ENCODE measurements around the gene EFHD2.
A peak's percentile ranks its signal among the peaks of the same experiment; 100 is the strongest.
"Not testable (repeated sequence)": the region's sequence is repeated elsewhere in the genome, so short reads cannot be mapped to it uniquely, and the experiment has no call there.

Gene EFHD2

DNA sequence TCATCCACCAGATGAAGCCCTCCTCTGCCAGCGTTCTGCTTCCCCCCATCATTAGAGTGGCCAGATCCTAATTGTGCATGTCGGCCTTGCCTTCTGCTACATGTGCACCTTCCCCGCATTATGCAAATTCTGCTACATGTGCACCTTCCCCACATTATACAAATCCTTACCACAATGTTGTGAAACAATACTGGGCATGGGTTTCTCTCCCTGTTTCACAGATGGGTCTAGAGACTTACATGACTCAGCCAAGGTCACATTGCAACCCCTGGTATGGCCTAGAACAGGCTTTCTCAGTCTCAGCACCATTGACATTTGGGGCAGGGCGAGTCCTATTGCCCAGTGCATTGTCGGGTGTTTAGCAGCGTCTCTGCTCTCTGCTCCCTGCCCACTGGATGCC is 45.8 kb downstream of the EFHD2 start:
- DNase-seq (ENCODE audit: low read depth), result peak; percentile 90
- no peak overlapping the region for H3K4me3 ChIP-seq (ENCODE audit: low read depth, low read length)
- TF ChIP-seq MYC (IDR thresholded peaks at IDR 0.05; ENCODE audit: low read depth, low read length) (peak; percentile 52; the same call in 1 of the 2 replicates), POLR2A (IDR thresholded peaks at IDR 0.05; ENCODE audit: extremely low read depth, insufficient read length) (no peak)
- TF ChIP-seq, protein P1, sequence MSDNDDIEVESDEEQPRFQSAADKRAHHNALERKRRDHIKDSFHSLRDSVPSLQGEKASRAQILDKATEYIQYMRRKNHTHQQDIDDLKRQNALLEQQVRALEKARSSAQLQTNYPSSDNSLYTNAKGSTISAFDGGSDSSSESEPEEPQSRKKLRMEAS (IDR thresholded peaks at IDR 0.05; ENCODE audit: low read depth, low read length), result peak; percentile 67

DNA sequence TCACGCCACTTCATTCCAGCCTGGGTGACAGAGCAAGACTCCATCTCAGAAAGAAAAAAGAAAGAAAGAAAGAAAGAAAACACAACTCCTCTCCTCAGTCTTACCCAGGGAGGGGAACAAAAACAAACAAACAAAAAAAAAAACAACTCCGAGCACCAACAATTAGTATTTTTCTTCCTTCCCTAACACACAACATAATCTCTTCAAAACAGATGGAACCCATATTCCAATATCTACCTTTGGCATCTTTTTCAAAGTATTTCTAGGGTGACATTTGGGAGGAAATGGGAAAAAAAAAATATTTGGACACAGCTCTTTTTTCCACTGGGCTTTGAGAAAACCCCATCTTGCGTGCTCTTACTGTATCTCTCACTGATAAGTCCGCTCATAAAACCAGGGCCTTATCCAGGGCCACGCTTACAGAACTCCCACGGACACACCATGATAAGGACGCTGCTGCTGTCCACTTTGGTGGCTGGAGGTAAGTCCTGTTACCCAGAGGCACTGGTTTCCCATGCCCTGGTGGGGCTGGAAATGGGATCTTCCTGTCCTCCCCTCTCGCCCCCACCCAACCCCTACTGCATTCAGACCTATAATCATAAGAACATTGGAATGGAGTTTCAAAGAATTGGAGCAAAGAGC is 46.7 kb downstream of the EFHD2 start, which contains the start of gene CELA2A:
CELA2A (plus strand) TSS at position 420 of the 642 bp plus-strand sequence; CDS start at position 442, 22 bp downstream.
- TF ChIP-seq, protein P1 (IDR thresholded peaks at IDR 0.05; ENCODE audit: low read depth, low read length), result no peak
- TF ChIP-seq MYC (IDR thresholded peaks at IDR 0.05; ENCODE audit: low read depth, low read length) (no peak), POLR2A (IDR thresholded peaks at IDR 0.05; ENCODE audit: extremely low read depth, insufficient read length) (no peak)
- DNase-seq (ENCODE audit: low read depth), result no peak
- H3K4me3 ChIP-seq (ENCODE audit: low read depth, low read length), result no peak within 1 kb of the TSS

DNA sequence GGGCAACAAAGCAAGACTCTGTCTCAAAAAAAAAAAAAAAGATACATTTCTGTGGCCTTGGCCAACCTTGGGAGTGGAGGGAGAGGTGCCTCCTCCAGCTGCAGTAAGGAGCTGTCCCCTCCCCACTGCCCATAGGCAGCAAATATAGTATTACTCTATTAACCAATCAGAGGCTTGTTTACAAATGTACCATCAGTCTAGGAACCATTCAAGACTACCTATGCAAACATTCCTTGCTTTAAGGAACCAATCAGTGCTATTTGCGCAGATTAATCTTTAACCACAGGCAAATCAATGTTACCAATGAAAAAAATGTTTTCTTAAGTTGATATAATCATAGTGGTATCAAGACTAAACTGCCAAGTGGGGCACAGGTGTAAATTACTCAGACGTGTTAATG is 47.9 kb downstream of the EFHD2 start:
- DNase-seq (ENCODE audit: low read depth), result no peak
- no peak overlapping the region for H3K4me3 ChIP-seq (ENCODE audit: low read depth, low read length)
- no peak for TF ChIP-seq POLR2A (IDR thresholded peaks at IDR 0.05; ENCODE audit: extremely low read depth, insufficient read length)
- TF ChIP-seq, protein P2, sequence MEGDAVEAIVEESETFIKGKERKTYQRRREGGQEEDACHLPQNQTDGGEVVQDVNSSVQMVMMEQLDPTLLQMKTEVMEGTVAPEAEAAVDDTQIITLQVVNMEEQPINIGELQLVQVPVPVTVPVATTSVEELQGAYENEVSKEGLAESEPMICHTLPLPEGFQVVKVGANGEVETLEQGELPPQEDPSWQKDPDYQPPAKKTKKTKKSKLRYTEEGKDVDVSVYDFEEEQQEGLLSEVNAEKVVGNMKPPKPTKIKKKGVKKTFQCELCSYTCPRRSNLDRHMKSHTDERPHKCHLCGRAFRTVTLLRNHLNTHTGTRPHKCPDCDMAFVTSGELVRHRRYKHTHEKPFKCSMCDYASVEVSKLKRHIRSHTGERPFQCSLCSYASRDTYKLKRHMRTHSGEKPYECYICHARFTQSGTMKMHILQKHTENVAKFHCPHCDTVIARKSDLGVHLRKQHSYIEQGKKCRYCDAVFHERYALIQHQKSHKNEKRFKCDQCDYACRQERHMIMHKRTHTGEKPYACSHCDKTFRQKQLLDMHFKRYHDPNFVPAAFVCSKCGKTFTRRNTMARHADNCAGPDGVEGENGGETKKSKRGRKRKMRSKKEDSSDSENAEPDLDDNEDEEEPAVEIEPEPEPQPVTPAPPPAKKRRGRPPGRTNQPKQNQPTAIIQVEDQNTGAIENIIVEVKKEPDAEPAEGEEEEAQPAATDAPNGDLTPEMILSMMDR (IDR thresholded peaks at IDR 0.05; ENCODE audit: low read depth, low read length), result no peak
- TF ChIP-seq, protein P1 (IDR thresholded peaks at IDR 0.05; ENCODE audit: low read depth, low read length), result no peak
- TF ChIP-seq MYC (IDR thresholded peaks at IDR 0.05; ENCODE audit: low read depth, low read length), result no peak

DNA sequence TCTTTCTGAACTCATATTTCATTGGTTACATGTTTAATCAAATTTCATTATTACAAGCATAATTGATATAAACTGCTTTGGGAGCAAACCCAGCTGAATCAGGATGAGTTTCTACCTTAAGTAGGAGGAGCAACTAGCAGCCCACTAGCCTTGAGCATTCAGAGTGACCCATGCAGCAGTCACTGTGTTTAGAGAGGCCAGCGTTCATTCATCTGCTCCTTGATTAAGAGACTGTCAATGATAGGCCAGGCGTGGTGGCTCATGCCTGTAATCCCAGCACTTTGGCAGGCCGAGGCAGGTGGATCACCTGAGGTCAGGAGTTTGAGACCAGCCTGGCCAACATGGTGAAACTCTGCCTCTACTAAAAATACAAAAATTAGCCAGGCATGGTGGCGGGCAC is 48.7 kb downstream of the EFHD2 start:
- DNase-seq (ENCODE audit: low read depth); H3K4me3 ChIP-seq (ENCODE audit: low read depth, low read length): not testable (repeated sequence)

DNA sequence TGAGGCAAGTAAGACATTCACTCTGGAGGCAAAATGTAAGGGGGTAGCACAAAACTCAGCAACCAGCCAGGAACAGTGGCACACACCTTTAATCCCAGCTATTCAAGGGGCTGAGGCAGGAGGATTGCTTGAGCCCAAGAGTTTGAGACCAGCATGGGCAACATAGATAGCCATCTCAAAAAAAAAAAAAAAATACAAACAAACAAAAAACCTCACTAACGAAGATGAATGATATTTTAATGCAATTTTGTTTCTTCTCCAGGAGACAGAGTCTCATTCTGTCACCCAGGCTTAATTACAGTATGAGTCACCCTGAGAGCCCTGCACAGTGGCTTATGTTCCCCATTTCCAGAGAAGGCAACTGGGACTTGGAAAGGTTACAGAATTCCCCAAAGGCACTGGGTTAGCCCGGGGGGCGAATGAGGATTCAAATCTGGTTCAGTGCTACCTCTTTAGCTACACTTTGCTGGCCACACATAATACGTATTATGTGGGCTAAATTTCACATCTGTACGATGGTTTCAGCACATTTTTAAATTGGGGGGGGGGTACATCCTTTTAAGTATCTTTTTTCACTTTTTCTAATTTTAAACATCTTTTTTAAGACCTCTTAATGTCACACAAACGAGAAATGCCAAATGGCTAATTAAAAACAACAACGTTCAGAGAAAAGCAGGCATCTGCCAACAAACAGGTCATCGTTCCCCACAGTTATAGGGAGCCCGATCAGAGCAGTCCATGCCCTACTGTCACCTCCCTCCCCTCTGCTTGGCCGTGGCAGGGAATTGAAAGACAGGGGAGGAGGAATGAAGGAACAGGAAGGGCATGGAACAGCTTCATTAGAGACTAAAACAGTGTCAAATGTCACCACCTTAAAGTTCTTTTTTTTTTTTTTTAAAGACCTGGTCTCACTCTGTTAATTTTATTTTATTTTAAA is 50.4 kb downstream of the EFHD2 start:
- peak; percentile 51 for DNase-seq (ENCODE audit: low read depth)
- H3K4me3 ChIP-seq (ENCODE audit: low read depth, low read length), result no peak overlapping the region
- TF ChIP-seq POLR2A (IDR thresholded peaks at IDR 0.05; ENCODE audit: extremely low read depth, insufficient read length), result no peak
- TF ChIP-seq, protein P1 (IDR thresholded peaks at IDR 0.05; ENCODE audit: low read depth, low read length), result no peak
- TF ChIP-seq, protein P2 (IDR thresholded peaks at IDR 0.05; ENCODE audit: low read depth, low read length), result no peak
- no peak for TF ChIP-seq MYC (IDR thresholded peaks at IDR 0.05; ENCODE audit: low read depth, low read length)

DNA sequence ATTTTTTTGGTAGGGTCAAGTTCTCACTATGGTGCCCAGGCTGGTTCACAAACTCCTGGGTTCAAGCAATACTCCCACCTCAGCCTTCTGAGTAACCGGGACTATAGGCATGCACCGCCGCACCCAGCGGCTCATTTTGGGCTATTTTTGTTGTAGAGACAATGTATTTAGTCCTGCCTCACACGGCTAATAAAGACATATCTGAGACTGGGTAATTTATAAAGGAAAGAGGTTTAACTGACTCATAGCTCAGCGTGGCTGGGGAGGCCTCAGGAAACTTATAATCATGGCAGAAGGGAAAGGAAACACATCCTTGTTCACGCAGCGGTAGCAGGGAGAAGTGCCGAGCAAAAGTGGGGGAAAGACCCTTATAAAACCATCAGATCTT is 51.0 kb downstream of the EFHD2 start:
- TF ChIP-seq, protein P2 (IDR thresholded peaks at IDR 0.05; ENCODE audit: low read depth, low read length), result no peak
- TF ChIP-seq MYC (IDR thresholded peaks at IDR 0.05; ENCODE audit: low read depth, low read length), result no peak
- TF ChIP-seq, protein P1 (IDR thresholded peaks at IDR 0.05; ENCODE audit: low read depth, low read length), result no peak
- no peak for TF ChIP-seq POLR2A (IDR thresholded peaks at IDR 0.05; ENCODE audit: extremely low read depth, insufficient read length)
- DNase-seq (ENCODE audit: low read depth), result no peak
- no peak overlapping the region for H3K4me3 ChIP-seq (ENCODE audit: low read depth, low read length)

DNA sequence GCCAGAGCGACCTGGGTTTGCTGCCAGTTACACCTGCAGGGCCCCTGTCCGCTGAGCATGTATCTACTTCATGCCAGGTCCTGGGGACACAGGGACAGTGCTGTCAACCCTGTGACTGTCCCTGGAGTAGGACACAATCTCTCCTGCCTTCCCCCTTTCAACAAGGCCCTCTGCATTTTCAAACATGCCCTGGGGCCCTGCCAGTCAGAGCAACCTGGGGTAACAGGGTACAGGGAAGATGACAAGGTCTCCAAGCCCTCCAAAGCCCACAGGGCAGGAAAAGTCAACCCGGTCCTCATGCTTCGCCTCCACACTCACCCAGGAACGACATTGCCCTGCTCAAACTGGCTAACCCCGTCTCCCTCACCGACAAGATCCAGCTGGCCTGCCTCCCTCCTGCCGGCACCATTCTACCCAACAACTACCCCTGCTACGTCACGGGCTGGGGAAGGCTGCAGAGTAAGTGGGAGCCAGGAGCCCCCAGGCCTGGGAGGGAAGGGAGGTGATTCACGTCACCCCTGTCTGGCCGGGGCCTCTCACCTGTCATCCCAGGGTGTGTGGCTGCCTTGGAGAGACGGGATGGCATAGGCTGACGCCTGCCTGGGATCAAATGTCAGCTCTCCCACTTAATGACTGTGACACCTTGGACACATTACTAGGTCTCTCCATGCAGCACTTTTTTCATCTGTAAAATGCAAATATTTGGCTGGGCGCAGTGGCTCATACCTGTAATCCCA is 53.5 kb downstream of the EFHD2 start:
- not testable (repeated sequence) for H3K4me3 ChIP-seq (ENCODE audit: low read depth, low read length); DNase-seq (ENCODE audit: low read depth)

DNA sequence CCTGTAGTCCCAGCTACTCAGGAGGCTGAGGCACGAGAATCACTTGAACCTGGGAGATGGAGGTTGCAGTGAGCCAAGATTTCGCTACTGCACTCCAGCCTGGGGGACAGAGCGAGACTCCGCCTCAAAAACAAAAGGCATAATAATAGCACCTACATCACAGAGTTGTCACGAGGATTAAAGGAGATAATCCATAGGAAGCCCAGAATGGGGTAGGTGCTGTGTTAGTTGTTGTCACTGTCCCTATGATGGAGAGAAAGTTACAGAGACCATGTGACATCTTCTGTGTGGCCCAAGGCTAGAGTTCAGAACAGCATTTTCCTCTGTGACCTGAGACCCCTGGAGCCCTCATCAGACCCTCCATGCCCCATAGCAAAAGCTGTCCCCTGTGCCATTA is 54.2 kb downstream of the EFHD2 start:
- DNase-seq (ENCODE audit: low read depth); H3K4me3 ChIP-seq (ENCODE audit: low read depth, low read length): not testable (repeated sequence)
